CD14-positive monocyte (primary cell): ENCODE measurements around the gene STX8. TPM values are rescaled to one million over a fixed set of nuclear protein-coding genes. Genes with fewer than 3 reads are reported as not detected.

Experiments used
- DNase-seq, 3 donors: peaks; one replicate each; pipeline ENCODE4 v3.0.0-alpha.2; 2011 to 2022
- H2AFZ ChIP-seq: 2 replicates; pipeline ENCODE4 v1.6.0; 2012; ENCODE audit warnings: mild to moderate bottlenecking, low read depth, low read length, inconsistent platforms; ENCODE audit not compliant: insufficient read depth, poor library complexity, severe bottlenecking
- H3K27ac ChIP-seq, 2 donors: 1 replicate in 1 of 2; 2 replicates in 1 of 2; pipeline ENCODE4 v1.5.1; 2012 to 2013; ENCODE audit warnings: low read length in 2 of 2, control low read depth in 1 of 2, inconsistent platforms in 1 of 2, low read depth in 1 of 2, mild to moderate bottlenecking in 1 of 2
- H3K27me3 ChIP-seq, 2 donors: one replicate each; pipeline versions ENCODE4 v1.6.0 to v1.6.1; 2011 to 2013; ENCODE audit warnings: low read length in 2 of 2; ENCODE audit not compliant: control insufficient read depth in 2 of 2, insufficient read depth in 2 of 2
- H3K36me3 ChIP-seq, 2 donors: replicated peaks in 1 of 2; 1 replicate in 1 of 2; 2 replicates in 1 of 2; pipeline versions ENCODE4 v1.5.1 to v1.6.1; 2012 to 2013; ENCODE audit warnings: low read length in 2 of 2, control low read depth in 1 of 2, inconsistent platforms in 1 of 2, mild to moderate bottlenecking in 1 of 2; ENCODE audit not compliant: insufficient read depth in 2 of 2, control insufficient read depth in 1 of 2
- H3K4me1 ChIP-seq, 2 donors: 1 replicate in 1 of 2; 2 replicates in 1 of 2; pipeline versions ENCODE4 v1.5.1 to v1.6.1; 2012 to 2013; ENCODE audit warnings: low read length in 2 of 2, control low read depth in 1 of 2, inconsistent platforms in 1 of 2, mild to moderate bottlenecking in 1 of 2, moderate library complexity in 1 of 2; ENCODE audit not compliant: insufficient read depth in 2 of 2, control insufficient read depth in 1 of 2
- H3K4me2 ChIP-seq: replicated peaks from 2 replicates; pipeline ENCODE3; 2012; ENCODE audit warnings: low read length, moderate library complexity, mild to moderate bottlenecking; ENCODE audit not compliant: poor library complexity, severe bottlenecking; ENCODE audit errors: extremely low read depth
- H3K4me3 ChIP-seq, 3 experiments: fragments of 200-600 bp in 1 of 3; sonication (generic) in 1 of 3; replicated peaks in 1 of 3; 1 replicate in 2 of 3; 2 replicates in 1 of 3; pipeline ENCODE4 v1.5.1; 2011 to 2013; ENCODE audit warnings: low read length in 3 of 3, mild to moderate bottlenecking in 3 of 3, control low read depth in 2 of 3, low read depth in 2 of 3, inconsistent platforms in 1 of 3, moderate library complexity in 1 of 3
- H3K79me2 ChIP-seq: 2 replicates; pipeline ENCODE4 v1.6.0; 2012; ENCODE audit warnings: mild to moderate bottlenecking, control low read depth, inconsistent platforms, low read length, moderate library complexity; ENCODE audit not compliant: insufficient read depth
- H3K9ac ChIP-seq: 2 replicates; pipeline ENCODE4 v1.6.0; 2017; ENCODE audit warnings: low read length, mild to moderate bottlenecking; ENCODE audit not compliant: insufficient read depth, poor library complexity, severe bottlenecking
- H3K9me3 ChIP-seq, 2 donors: replicated peaks in 1 of 2; 1 replicate in 1 of 2; 2 replicates in 1 of 2; pipeline versions ENCODE4 v1.5.1 to v1.6.1; 2012 to 2013; ENCODE audit warnings: low read length in 2 of 2, control low read depth in 1 of 2; ENCODE audit not compliant: control insufficient read depth in 1 of 2, insufficient read depth in 1 of 2
- H4K20me1 ChIP-seq: 2 replicates; pipeline ENCODE4 v1.6.0; 2012; ENCODE audit warnings: mild to moderate bottlenecking, low read length, control low read depth, moderate library complexity; ENCODE audit not compliant: insufficient read depth
- H3K27ac Mint-ChIP-seq, 7 donors: one replicate each; pipeline ENCODE4 v1.8.0; 2020; ENCODE audit warnings: mild to moderate bottlenecking in 7 of 7, mixed read lengths in 7 of 7, moderate library complexity in 6 of 7, inconsistent platforms in 2 of 7
- H3K27me3 Mint-ChIP-seq, 3 donors: one replicate each; pipeline ENCODE4 v1.8.0; 2021 to 2022; ENCODE audit warnings: low read depth in 3 of 3, mild to moderate bottlenecking in 3 of 3, mixed read lengths in 3 of 3, moderate library complexity in 3 of 3, inconsistent platforms in 1 of 3
- H3K36me3 Mint-ChIP-seq, 2 donors: one replicate each; pipeline ENCODE4 v1.8.0; 2020; ENCODE audit warnings: mixed read lengths in 2 of 2, inconsistent platforms in 1 of 2, mild to moderate bottlenecking in 1 of 2
- H3K4me1 Mint-ChIP-seq: one replicate; pipeline ENCODE4 v1.8.0; 2020; ENCODE audit warnings: mild to moderate bottlenecking, mixed read lengths
- H3K4me3 Mint-ChIP-seq, 2 donors: one replicate each; pipeline ENCODE4 v1.8.0; 2020; ENCODE audit warnings: mild to moderate bottlenecking in 2 of 2, mixed read lengths in 2 of 2, moderate library complexity in 1 of 2
- H3K9me3 Mint-ChIP-seq, 7 donors: one replicate each; pipeline ENCODE4 v1.8.0; 2020 to 2022; ENCODE audit warnings: mixed read lengths in 7 of 7, mild to moderate bottlenecking in 6 of 7, moderate library complexity in 6 of 7, inconsistent platforms in 2 of 7
- WGBS: methylation state at CpG from one replicate; pipeline ENCODE4 v1.1.5; 2013; ENCODE audit warnings: missing lambda C conversion rate; ENCODE audit not compliant: insufficient coverage; 5-methylcytosine and 5-hydroxymethylcytosine counted together
- intact Hi-C, 2 donors: fragments of 100-400 bp; cut with micrococcal nuclease; formaldehyde crosslinking; loops; one replicate each; pipeline versions ENCODE4 v1.15.0 to v1.15.1; 2023
- polyA plus RNA-seq, 3 donors: library from polyadenylated mRNA; depleted of rRNA in 1 of 3; unstranded in 2 of 3; stranded (reverse) in 1 of 3; fragments of 300-500 nt in 2 of 3; fragments of >200 nt in 1 of 3; fragmentation: Illumina TruSeq in 2 of 3; gene quantifications; 1 replicate in 2 of 3; 2 replicates in 1 of 3; pipeline ENCODE4 v1.2.3, GENCODE V29; 2012 to 2021
- TF ChIP-seq, protein P1 (sequence below): fragments of 200-600 bp; IDR thresholded peaks from one replicate; pipeline ENCODE4 v1.8.0; 2022; ENCODE audit warnings: antibody characterized with exemption, mild to moderate bottlenecking

Gene STX8
- polyA plus RNA-seq, 3 donors, result 44.4 to 170 (median 142) TPM

DNA sequence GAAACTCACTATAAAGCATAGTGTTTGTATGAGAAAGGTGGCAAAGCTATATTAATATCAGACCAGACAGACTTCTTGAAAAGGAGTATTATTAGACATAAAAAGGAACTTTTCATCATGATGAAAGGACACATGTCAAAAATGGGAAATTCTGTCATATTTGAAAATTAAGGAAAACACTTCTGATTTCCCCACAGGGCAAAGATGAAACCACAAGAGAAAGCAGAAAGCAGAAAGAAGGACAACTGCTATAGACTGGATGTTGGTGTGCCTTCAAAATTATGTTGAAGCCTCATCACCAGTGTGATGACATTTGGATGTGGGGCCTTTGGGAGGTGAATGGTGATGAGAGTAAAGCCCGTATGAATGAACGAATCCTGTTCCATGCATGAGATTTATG lies 193.0 kb downstream of the STX8 start:
- peaks cover 0 to 3% of the 10 kb centered on the region in 2 donors for H3K36me3 ChIP-seq
- H3K9ac ChIP-seq, result no peak overlapping the region
- H3K4me1 ChIP-seq, result peaks cover 0 to 4% of the 10 kb centered on the region in 2 donors
- TF ChIP-seq, protein P1, sequence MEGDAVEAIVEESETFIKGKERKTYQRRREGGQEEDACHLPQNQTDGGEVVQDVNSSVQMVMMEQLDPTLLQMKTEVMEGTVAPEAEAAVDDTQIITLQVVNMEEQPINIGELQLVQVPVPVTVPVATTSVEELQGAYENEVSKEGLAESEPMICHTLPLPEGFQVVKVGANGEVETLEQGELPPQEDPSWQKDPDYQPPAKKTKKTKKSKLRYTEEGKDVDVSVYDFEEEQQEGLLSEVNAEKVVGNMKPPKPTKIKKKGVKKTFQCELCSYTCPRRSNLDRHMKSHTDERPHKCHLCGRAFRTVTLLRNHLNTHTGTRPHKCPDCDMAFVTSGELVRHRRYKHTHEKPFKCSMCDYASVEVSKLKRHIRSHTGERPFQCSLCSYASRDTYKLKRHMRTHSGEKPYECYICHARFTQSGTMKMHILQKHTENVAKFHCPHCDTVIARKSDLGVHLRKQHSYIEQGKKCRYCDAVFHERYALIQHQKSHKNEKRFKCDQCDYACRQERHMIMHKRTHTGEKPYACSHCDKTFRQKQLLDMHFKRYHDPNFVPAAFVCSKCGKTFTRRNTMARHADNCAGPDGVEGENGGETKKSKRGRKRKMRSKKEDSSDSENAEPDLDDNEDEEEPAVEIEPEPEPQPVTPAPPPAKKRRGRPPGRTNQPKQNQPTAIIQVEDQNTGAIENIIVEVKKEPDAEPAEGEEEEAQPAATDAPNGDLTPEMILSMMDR, result no peak
- no peak overlapping the region for H3K4me2 ChIP-seq
- H3K36me3 Mint-ChIP-seq, result peaks cover 9 to 12% of the 10 kb centered on the region in 2 donors
- H3K4me3 ChIP-seq, result no peak overlapping the region
- no peak overlapping the region for H3K4me3 Mint-ChIP-seq
- H3K4me1 Mint-ChIP-seq, result peaks cover 8% of the 10 kb centered on the region
- no peak overlapping the region for H2AFZ ChIP-seq
- WGBS, result 100% methylated on average over 1 of the region's 2 CpGs
- no peaks in the 10 kb centered on the region for H3K79me2 ChIP-seq
- DNase-seq, result no peak
- H3K27me3 ChIP-seq, result no peaks in the 10 kb centered on the region
- intact Hi-C loops, result no loop called here
- H3K27me3 Mint-ChIP-seq, result peaks cover 0 to 2% (median 1%) of the 10 kb centered on the region in 3 donors
- H3K27ac Mint-ChIP-seq, result peak overlapping the region in 3 of 7 donors; percentile 7 to 73 (median 28)
- H3K9me3 Mint-ChIP-seq, result peaks cover 0 to 2% (median 0%) of the 10 kb centered on the region in 7 donors
- no peaks in the 10 kb centered on the region for H4K20me1 ChIP-seq
- no peaks in the 10 kb centered on the region for H3K9me3 ChIP-seq
- no peak overlapping the region for H3K27ac ChIP-seq

DNA sequence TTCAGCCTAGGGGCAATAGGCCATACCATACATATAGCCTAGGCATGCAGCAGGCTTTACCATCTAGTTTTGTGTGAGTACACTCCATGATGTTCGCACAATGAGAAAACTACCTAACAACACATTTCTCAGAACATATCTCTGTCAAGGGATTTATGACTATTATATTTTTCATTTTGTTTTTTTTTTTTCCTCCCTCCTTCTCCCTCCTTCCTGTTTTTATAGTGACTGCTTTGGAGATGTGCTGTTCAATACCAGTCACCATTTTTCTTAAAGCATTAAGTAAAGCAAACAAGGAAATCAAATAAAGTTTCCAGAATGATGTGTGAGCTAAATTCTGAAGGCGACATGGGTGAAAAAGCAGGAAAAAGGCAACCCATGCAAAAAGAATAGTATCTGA lies 194.6 kb downstream of the STX8 start:
- no peak for DNase-seq

More for the DNA sequence above, 194.6 kb downstream of the STX8 start:
- intact Hi-C loops, result no loop called here
- TF ChIP-seq, protein P1, result no peak
- no peaks in the 10 kb centered on the region for H4K20me1 ChIP-seq
- no peaks in the 10 kb centered on the region for H3K79me2 ChIP-seq
- no CpG with 5 or more reads among the region's 2 CpGs for WGBS
- H3K36me3 ChIP-seq, result peaks cover 6 to 9% of the 10 kb centered on the region in 2 donors
- no peak overlapping the region for H3K9ac ChIP-seq
- H2AFZ ChIP-seq, result no peak overlapping the region
- no peak overlapping the region for H3K4me3 Mint-ChIP-seq
- H3K9me3 Mint-ChIP-seq, result peaks cover 5 to 9% (median 6%) of the 10 kb centered on the region in 7 donors
- H3K4me3 ChIP-seq, result no peak overlapping the region
- no peak overlapping the region for H3K4me2 ChIP-seq
- no peak overlapping the region for H3K27ac Mint-ChIP-seq
- peaks cover 0 to 1% (median 0%) of the 10 kb centered on the region in 3 donors for H3K27me3 Mint-ChIP-seq
- H3K4me1 ChIP-seq, result peaks cover 0 to 4% of the 10 kb centered on the region in 2 donors
- H3K27ac ChIP-seq, result no peak overlapping the region
- H3K4me1 Mint-ChIP-seq, result peaks cover 6% of the 10 kb centered on the region
- peaks cover 5 to 8% of the 10 kb centered on the region in 2 donors for H3K9me3 ChIP-seq
- H3K36me3 Mint-ChIP-seq, result peaks cover 22 to 24% of the 10 kb centered on the region in 2 donors
- no peaks in the 10 kb centered on the region for H3K27me3 ChIP-seq
